GM21717 (cell line): Measurements from ENCODE around the gene MAML3.

Source experiments
- ATAC-seq: cut with Tn5 transposase; IDR thresholded peaks from one replicate; pipeline ENCODE4 v1.9.1; 2021; ENCODE audit warnings: mild to moderate bottlenecking, moderate library complexity; ENCODE audit not compliant: unreplicated experiment

MAML3 gene

GRCh38 chr4:139740121-139740520 is 413.9 kb downstream of the MAML3 start:
- no peak for ATAC-seq

DNA sequence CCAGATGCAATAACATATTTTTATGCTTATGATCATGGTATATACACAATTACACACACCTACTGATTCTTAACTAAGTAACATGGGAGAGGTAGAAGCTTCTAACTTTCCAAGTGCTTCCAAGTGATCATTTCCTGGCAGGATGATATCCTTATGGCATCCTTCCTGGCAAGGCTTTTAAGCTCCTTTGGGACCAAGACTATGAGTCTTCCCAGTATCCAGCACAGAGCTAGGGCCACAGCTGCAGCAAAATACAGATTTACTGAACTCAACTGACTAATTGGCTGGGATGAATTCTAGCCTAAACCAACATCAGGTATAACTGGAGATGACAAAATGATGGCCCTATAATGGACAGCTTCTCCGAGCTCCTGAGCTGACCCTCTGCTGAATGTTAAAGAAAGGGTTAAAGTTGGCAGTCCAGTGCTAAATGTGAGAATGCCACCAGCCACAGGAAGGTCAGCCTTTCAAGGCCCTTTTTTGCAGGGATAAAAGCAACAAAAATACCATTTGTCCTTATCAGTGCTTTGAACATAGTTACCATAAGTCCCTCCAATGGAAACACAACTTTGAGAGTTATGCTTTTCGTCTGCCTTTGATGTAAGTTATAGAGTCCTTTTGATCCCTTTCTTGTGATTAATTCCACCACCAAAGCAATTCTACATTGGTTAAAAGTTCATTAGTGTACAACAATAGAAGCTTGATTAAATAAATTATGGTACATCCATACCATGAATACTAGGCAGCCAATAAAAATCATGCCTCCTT is 415.0 kb downstream of the MAML3 start:
- ATAC-seq = no peak

- ATAC-seq = no peak
Observed at GRCh38 chr4:139736661-139737060, 417.3 kb downstream of the MAML3 start.

DNA sequence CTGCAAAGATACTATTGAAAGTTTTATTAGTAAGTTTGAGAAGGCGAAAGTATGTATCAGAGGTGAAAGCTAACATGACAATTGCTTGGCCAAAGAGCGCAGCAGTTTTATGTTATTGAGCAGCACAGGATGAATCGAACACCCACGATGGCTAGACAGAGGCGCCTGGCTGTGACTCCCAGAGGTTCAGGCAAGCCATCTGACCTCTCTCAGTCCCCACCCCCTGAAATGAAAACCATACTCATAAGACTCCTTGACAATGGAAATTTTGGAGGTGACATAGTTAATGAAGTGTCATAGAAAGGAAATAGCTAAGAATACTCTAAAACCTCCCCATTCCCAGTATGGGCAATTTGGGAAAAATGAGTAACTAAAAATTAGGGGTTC is 417.7 kb downstream of the MAML3 start:
- ATAC-seq = no peak

- ATAC-seq = no peak
Observed at GRCh38 chr4:139735381-139736273, 418.4 kb downstream of the MAML3 start.

- ATAC-seq = peak; percentile 55
Observed at GRCh38 chr4:139734875-139735380, 419.1 kb downstream of the MAML3 start.

GRCh38 chr4:139734201-139734874 is 419.6 kb downstream of the MAML3 start:
- ATAC-seq = no peak

DNA sequence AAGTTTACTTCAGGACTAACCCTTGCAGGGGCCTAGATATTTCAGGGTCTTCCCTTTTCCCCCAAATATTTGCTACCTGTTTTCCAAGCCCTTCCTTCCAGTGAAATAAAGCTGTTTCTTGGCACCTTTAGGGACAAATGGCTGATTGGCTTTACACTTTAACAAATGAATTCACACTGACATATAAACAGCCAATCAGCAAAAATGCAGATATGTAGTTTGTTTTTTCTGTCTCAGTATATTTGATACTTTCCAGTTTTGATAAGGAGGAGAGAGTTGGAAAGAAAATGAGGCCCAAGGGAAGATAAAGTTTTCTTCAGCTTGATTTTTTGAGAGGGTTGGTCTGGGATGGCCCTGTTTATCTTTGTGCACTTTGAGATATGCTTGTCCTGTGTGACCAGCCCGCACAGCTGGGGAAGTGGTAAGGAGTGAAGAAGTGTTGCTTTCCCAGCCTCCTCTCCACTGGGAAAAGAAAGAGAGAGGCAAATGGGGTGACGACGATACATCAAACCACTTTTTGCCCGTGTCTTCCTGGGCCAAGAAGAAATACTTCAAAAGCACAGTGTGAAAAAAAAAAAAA is 420.9 kb downstream of the MAML3 start:
- no peak for ATAC-seq

- no peak for ATAC-seq
Observed at GRCh38 chr4:139728840-139729239, 425.1 kb downstream of the MAML3 start.

GRCh38 chr4:139728146-139728545 is 425.8 kb downstream of the MAML3 start:
- no peak for ATAC-seq

- ATAC-seq = no peak
Observed at GRCh38 chr4:139726615-139727014, 427.4 kb downstream of the MAML3 start.

DNA sequence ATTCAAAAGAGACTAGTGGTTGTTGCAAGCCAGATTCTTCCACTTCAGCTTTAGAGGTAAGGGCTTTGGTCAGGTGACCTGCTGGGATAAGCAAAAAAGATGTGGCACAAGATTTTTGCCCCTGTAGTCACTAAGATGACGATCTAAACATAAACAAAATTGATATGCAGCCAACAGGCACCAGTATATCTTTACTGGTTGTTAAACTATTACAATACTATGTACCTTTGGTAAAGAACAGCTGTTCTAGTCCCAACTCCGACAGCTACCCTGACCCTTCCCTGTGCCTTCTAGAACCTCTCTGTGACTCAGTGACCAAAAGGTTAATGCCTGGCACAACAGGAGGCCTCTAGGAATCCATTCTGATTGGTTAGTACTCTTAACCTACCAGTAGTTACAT is 428.7 kb downstream of the MAML3 start:
- no peak for ATAC-seq

DNA sequence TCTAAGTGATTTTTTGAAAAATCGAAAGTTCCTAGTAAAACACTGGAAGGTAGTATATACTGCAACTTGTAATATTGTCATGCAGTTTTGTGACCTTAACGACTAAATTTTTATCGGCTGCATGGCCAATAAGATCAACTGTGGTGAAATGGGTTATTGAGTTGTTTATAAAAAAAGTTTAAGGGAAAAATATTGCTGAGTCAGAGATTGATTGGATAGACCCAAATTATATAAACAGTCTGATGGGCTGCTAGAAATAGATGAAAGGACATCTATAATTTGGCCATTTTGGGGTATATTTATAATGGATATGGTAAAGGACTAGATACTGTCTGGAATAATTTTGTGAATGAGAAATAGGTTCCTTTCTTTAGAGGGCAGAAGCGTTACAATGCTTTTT is 432.2 kb downstream of the MAML3 start:
- ATAC-seq = no peak

- no peak for ATAC-seq
Observed at GRCh38 chr4:139720806-139721205, 433.2 kb downstream of the MAML3 start.

DNA sequence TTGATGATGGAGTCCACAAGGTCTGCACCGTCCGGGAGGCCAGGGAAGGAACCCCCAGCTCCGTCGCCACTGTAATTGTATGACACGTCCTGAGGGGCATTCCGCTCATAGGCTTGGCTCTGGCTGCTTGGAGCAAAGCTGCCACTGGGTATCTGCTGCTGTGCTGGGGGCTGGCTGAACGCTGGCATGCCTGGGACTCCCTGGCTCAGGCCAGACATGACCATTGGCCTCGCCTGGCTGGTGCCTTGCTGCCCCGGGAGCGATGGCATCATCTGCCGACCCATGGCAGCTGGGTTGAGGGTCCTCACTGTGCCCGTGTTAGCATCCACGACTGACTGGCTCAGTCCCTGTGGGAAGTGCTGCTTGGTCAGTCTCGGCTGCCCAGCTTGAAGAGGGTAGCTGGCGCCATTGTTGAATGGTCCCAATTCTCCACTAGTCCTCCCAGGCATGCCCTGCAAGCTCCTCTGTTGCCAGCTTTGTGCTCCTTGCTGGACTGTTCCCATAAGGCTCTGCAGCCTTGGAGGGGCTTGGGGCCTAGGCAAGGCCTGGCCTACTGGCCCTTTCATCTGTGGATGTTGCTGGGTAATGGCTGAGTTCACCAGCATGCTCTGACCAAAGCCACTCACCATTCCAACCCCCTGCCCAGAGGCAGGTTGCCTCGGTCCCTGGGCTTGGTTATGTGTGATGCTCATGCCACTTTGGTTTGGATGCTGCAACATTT is 434.4 kb downstream of the MAML3 start:
- ATAC-seq = no peak

DNA sequence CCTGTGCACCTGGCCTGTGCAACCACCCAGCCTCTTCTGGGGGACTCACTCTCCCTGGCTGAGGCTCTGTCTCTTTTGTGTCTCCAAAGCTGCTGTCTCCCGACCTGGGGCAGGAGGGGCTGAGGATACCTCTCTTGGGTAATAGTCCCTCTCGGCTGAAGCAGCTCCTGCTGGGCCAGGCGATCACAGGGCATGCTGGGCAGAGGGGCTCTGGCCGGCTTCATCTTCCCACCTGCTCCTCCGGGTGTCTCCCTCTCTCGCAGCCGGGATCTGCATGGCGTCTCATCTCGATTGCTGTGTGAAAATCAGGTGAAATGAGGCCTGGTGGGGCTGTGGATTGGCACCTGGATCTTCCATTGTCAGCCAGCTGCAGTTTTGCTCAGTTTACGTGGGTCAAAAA is 435.2 kb downstream of the MAML3 start:
- no peak for ATAC-seq

DNA sequence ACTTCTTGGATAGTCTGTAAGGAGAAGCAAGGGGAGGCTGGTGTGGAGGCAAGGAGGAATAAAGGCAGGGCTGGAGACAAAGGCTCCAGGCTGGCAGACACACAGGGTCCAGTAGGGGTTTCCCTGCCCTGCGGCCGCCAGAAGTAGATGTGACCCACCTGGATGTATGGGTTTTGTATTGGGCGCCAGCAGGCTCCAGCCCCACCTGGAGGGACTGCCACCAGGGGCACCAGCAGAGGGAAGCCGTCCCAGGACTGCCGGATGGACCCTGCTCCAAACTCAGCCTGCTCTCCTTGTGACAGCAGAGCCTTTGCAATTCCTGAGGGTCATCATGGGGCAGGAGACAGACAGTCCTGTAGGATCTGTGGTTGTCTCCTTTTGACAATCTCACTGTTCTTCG is 435.6 kb downstream of the MAML3 start:
- ATAC-seq = no peak

GRCh38 chr4:139715746-139716391 is 438.1 kb downstream of the MAML3 start:
- no peak for ATAC-seq

DNA sequence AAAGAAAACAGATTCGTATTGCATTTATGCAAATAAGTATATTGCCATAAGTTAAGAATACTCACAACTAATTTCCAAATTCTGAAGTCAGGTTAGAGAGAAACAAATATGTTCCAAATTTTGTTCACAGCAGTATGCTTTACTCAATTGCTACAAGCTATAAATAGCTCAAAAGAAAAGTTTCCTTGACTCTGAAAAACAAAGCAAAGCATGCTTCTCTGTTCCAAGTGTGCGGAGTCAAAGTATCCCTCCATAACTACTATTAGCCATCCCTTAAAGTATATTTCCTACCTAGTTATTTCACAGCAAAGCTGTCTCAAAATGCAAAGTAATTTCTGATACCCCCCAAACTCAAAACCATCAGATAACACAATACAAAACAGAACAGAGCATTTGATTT is 441.1 kb downstream of the MAML3 start:
- no peak for ATAC-seq

- ATAC-seq = no peak
Observed at GRCh38 chr4:139711461-139711860, 442.5 kb downstream of the MAML3 start.
